Measurements from ENCODE around the gene CYP3A5. TPM values are rescaled to one million over a fixed set of nuclear protein-coding genes. Genes with fewer than 3 reads are reported as not detected.

The CYP3A5 gene
- total and polyA plus RNA-seq, 2 of the 13 experiments (the other 11 are each of a cell fraction or from before 2014, with no cell fraction given), result 5.7 to 9.3 TPM

DNA sequence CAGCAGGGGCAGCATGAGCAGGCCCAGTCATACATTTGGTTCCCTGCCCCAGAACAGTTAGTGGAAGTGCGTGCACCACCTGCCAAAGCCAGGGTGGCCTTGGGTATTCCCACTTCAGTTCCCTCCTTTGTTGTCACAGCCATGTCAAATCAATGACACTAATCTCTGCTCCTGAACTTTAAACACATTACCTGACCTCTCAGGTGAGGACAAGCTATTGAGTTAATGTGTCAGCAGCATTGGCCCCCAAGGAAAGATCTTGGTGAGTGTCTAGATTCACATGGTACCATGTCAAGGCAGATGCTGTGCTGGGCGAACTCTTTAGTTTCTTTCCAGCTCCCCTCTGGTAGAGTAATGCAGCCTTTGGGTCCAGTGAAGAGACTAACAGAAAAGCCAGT, 2.1 kb downstream of the CYP3A5 start (continued):
- TF ChIP-seq, protein P1, sequence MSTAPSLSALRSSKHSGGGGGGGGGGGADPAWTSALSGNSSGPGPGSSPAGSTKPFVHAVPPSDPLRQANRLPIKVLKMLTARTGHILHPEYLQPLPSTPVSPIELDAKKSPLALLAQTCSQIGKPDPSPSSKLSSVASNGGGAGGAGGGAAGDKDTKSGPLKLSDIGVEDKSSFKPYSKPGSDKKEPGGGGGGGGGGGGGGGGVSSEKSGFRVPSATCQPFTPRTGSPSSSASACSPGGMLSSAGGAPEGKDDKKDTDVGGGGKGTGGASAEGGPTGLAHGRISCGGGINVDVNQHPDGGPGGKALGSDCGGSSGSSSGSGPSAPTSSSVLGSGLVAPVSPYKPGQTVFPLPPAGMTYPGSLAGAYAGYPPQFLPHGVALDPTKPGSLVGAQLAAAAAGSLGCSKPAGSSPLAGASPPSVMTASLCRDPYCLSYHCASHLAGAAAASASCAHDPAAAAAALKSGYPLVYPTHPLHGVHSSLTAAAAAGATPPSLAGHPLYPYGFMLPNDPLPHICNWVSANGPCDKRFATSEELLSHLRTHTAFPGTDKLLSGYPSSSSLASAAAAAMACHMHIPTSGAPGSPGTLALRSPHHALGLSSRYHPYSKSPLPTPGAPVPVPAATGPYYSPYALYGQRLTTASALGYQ (CRISPR knock-in tag; IDR thresholded peaks at IDR 0.05), result peak; percentile 94
- TF ChIP-seq KLF13 (CRISPR knock-in tag; IDR thresholded peaks at IDR 0.05), result no peak
- no peak for TF ChIP-seq SIX4 (CRISPR knock-in tag; IDR thresholded peaks at IDR 0.05)
- TF ChIP-seq ZNF768 (CRISPR knock-in tag; IDR thresholded peaks at IDR 0.05), result no peak
- TF ChIP-seq NR2F6 (IDR thresholded peaks at IDR 0.05), result peak; percentile 94
- peak; percentile 94 for TF ChIP-seq NR2F6 (CRISPR knock-in tag; IDR thresholded peaks at IDR 0.05)
- TF ChIP-seq, protein P2, sequence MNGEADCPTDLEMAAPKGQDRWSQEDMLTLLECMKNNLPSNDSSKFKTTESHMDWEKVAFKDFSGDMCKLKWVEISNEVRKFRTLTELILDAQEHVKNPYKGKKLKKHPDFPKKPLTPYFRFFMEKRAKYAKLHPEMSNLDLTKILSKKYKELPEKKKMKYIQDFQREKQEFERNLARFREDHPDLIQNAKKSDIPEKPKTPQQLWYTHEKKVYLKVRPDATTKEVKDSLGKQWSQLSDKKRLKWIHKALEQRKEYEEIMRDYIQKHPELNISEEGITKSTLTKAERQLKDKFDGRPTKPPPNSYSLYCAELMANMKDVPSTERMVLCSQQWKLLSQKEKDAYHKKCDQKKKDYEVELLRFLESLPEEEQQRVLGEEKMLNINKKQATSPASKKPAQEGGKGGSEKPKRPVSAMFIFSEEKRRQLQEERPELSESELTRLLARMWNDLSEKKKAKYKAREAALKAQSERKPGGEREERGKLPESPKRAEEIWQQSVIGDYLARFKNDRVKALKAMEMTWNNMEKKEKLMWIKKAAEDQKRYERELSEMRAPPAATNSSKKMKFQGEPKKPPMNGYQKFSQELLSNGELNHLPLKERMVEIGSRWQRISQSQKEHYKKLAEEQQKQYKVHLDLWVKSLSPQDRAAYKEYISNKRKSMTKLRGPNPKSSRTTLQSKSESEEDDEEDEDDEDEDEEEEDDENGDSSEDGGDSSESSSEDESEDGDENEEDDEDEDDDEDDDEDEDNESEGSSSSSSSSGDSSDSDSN (CRISPR knock-in tag; IDR thresholded peaks at IDR 0.05), result no peak
- TF ChIP-seq, protein P3, sequence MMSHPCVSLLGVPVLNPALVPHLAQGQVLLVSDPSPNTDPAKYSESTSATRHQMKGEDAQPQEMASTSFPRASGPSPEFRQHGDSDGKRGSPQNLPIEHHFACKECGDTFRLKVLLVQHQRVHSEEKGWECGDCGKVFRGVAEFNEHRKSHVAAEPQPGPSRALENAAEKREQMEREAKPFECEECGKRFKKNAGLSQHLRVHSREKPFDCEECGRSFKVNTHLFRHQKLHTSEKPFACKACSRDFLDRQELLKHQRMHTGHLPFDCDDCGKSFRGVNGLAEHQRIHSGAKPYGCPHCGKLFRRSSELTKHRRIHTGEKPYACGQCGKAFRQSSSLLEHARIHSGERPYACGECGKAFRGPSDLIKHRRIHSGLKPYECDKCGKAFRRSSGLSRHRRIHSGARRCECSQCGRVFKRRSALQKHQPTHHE (CRISPR knock-in tag; IDR thresholded peaks at IDR 0.05; ENCODE audit: borderline replicate concordance), result peak; percentile 51; the same call in 1 of the 2 replicates
- TF ChIP-seq, protein P4, sequence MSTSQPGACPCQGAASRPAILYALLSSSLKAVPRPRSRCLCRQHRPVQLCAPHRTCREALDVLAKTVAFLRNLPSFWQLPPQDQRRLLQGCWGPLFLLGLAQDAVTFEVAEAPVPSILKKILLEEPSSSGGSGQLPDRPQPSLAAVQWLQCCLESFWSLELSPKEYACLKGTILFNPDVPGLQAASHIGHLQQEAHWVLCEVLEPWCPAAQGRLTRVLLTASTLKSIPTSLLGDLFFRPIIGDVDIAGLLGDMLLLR (CRISPR knock-in tag; IDR thresholded peaks at IDR 0.05), result no peak
- TF ChIP-seq, protein P5, sequence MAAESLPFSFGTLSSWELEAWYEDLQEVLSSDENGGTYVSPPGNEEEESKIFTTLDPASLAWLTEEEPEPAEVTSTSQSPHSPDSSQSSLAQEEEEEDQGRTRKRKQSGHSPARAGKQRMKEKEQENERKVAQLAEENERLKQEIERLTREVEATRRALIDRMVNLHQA (CRISPR knock-in tag; IDR thresholded peaks at IDR 0.05), result no peak
- no peak for TF ChIP-seq ZNF841 (CRISPR knock-in tag; IDR thresholded peaks at IDR 0.05; ENCODE audit: borderline replicate concordance)
- no peak for TF ChIP-seq ZNF619 (CRISPR knock-in tag; IDR thresholded peaks at IDR 0.05)
- TF ChIP-seq, protein P6, sequence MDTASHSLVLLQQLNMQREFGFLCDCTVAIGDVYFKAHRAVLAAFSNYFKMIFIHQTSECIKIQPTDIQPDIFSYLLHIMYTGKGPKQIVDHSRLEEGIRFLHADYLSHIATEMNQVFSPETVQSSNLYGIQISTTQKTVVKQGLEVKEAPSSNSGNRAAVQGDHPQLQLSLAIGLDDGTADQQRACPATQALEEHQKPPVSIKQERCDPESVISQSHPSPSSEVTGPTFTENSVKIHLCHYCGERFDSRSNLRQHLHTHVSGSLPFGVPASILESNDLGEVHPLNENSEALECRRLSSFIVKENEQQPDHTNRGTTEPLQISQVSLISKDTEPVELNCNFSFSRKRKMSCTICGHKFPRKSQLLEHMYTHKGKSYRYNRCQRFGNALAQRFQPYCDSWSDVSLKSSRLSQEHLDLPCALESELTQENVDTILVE (CRISPR knock-in tag; IDR thresholded peaks at IDR 0.05), result peak; percentile 20; the same call in 1 of the 2 replicates
- TF ChIP-seq ONECUT2 (CRISPR knock-in tag; IDR thresholded peaks at IDR 0.05), result peak; percentile 94
- TF ChIP-seq CCDC6 (CRISPR knock-in tag; IDR thresholded peaks at IDR 0.05), result peak; percentile 39; the same call in 1 of the 2 replicates
- TF ChIP-seq, protein P7, sequence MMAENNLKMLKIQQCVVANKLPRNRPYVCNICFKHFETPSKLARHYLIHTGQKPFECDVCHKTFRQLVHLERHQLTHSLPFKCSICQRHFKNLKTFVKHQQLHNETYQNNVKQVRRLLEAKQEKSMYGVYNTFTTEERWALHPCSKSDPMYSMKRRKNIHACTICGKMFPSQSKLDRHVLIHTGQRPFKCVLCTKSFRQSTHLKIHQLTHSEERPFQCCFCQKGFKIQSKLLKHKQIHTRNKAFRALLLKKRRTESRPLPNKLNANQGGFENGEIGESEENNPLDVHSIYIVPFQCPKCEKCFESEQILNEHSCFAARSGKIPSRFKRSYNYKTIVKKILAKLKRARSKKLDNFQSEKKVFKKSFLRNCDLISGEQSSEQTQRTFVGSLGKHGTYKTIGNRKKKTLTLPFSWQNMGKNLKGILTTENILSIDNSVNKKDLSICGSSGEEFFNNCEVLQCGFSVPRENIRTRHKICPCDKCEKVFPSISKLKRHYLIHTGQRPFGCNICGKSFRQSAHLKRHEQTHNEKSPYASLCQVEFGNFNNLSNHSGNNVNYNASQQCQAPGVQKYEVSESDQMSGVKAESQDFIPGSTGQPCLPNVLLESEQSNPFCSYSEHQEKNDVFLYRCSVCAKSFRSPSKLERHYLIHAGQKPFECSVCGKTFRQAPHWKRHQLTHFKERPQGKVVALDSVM (CRISPR knock-in tag; IDR thresholded peaks at IDR 0.05), result no peak
- peak; percentile 62; the same call in 1 of the 2 replicates for TF ChIP-seq NFKBIZ (CRISPR knock-in tag; IDR thresholded peaks at IDR 0.05)
- TF ChIP-seq NFE2L1 (CRISPR knock-in tag; IDR thresholded peaks at IDR 0.05; ENCODE audit: borderline replicate concordance), result no peak
- TF ChIP-seq, protein P8, sequence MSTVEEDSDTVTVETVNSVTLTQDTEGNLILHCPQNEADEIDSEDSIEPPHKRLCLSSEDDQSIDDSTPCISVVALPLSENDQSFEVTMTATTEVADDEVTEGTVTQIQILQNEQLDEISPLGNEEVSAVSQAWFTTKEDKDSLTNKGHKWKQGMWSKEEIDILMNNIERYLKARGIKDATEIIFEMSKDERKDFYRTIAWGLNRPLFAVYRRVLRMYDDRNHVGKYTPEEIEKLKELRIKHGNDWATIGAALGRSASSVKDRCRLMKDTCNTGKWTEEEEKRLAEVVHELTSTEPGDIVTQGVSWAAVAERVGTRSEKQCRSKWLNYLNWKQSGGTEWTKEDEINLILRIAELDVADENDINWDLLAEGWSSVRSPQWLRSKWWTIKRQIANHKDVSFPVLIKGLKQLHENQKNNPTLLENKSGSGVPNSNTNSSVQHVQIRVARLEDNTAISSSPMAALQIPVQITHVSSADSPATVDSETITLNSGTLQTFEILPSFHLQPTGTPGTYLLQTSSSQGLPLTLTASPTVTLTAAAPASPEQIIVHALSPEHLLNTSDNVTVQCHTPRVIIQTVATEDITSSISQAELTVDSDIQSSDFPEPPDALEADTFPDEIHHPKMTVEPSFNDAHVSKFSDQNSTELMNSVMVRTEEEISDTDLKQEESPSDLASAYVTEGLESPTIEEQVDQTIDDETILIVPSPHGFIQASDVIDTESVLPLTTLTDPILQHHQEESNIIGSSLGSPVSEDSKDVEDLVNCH (CRISPR knock-in tag; IDR thresholded peaks at IDR 0.05), result no peak

Measured in HepG2 (cell line).